ENCODE results near the gene TMEM219. TPM values are rescaled to one million over a fixed set of nuclear protein-coding genes. Genes with fewer than 3 reads are reported as not detected.
"Not testable (repeated sequence)": the region's sequence is repeated elsewhere in the genome, so short reads cannot be mapped to it uniquely, and the experiment has no call there.

Gene TMEM219
- total RNA-seq, 1 experiment from 2014 or later = 69.6 TPM

GRCh38 chr16:30016555-30017276 is 54.8 kb downstream of the TMEM219 start:
- peaks cover 12% of the 10 kb centered on the region for H3K27me3 Mint-ChIP-seq (ENCODE audit: low read depth)
- peaks cover 4% of the 10 kb centered on the region; the same call in 1 of the 2 replicates for H3K36me3 Mint-ChIP-seq
- H3K27ac Mint-ChIP-seq = peak overlapping the region; percentile 60; the same call in 1 of the 2 replicates
- H3K4me3 Mint-ChIP-seq = no peak overlapping the region
- DNase-seq (ENCODE audit: low spot score) (no peak), ATAC-seq (no peak)
- TF ChIP-seq GABPB1 (CRISPR knock-in tag; IDR thresholded peaks at IDR 0.05) = 0 out of 2 replicates have a peak, but pooled peaks have one; percentile 43
- no peak for TF ChIP-seq PRRX2 (CRISPR knock-in tag; IDR thresholded peaks at IDR 0.05)
- POLR2A ChIA-PET = interaction anchor here (1.0 to 1.2 kb wide), 2 partner anchors 8 to 15 kb away, joined by 5 read pairs; no protein-coding TSS in a partner anchor
- CTCF ChIA-PET = interaction anchor here (4.3 kb wide), 1 partner anchor 15 kb away, joined by 13 read pairs; no protein-coding TSS in a partner anchor
- H3K4me1 Mint-ChIP-seq = peaks cover 9% of the 10 kb centered on the region
- H3K9me3 Mint-ChIP-seq = peaks cover 4% of the 10 kb centered on the region; the same call in 1 of the 2 replicates

GRCh38 chr16:30017277-30017656 is 55.4 kb downstream of the TMEM219 start:
- peaks cover 4% of the 10 kb centered on the region for H3K4me1 Mint-ChIP-seq
- H3K27ac Mint-ChIP-seq = no peak overlapping the region
- ATAC-seq = no peak
- H3K27me3 Mint-ChIP-seq (ENCODE audit: low read depth) = peaks cover 7% of the 10 kb centered on the region
- POLR2A ChIA-PET = interaction anchor here (1.0 to 1.2 kb wide), 2 partner anchors 9 to 15 kb away, joined by 5 read pairs; no protein-coding TSS in a partner anchor
- no peak for DNase-seq (ENCODE audit: low spot score)
- peaks cover 4% of the 10 kb centered on the region; the same call in 1 of the 2 replicates for H3K36me3 Mint-ChIP-seq
- TF ChIP-seq OVOL2 (CRISPR knock-in tag; IDR thresholded peaks at IDR 0.05; ENCODE audit: borderline replicate concordance) (no peak), JUN (CRISPR knock-in tag; IDR thresholded peaks at IDR 0.05) (no peak), ERG (CRISPR knock-in tag; IDR thresholded peaks at IDR 0.05) (no peak), CTCF (IDR thresholded peaks at IDR 0.05) (no peak), FOXK1 (CRISPR knock-in tag; IDR thresholded peaks at IDR 0.05) (no peak), SMAD3 (CRISPR knock-in tag; IDR thresholded peaks at IDR 0.05; ENCODE audit: borderline replicate concordance) (no peak), CDX4 (CRISPR knock-in tag; IDR thresholded peaks at IDR 0.05; ENCODE audit: borderline replicate concordance) (no peak), ELF4 (CRISPR knock-in tag; IDR thresholded peaks at IDR 0.05; ENCODE audit: low read depth) (no peak), ZNF138 (CRISPR knock-in tag; conservative IDR thresholded peaks at IDR 0.05) (no peak), JAZF1 (CRISPR knock-in tag; IDR thresholded peaks at IDR 0.05) (no peak), ZNF671 (CRISPR knock-in tag; IDR thresholded peaks at IDR 0.05) (no peak), PREB (CRISPR knock-in tag; IDR thresholded peaks at IDR 0.05; ENCODE audit: borderline replicate concordance) (no peak), NR2C2 (CRISPR knock-in tag; IDR thresholded peaks at IDR 0.05) (no peak)
- peaks cover 4% of the 10 kb centered on the region; the same call in 1 of the 2 replicates for H3K9me3 Mint-ChIP-seq
- no peak overlapping the region for H3K4me3 Mint-ChIP-seq
- CTCF ChIA-PET = interaction anchor here (1.2 to 4.3 kb wide), 2 partner anchors 11 to 15 kb away, joined by 3 to 13 read pairs; no protein-coding TSS in a partner anchor

- H3K9me3 Mint-ChIP-seq = not testable (repeated sequence)
- CTCF ChIA-PET = interaction anchor here (0.6 to 4.3 kb wide), 4 partner anchors 10 to 78 kb away, joined by 3 to 13 read pairs (median 3); partner anchors contain the start of gene YPEL3
Measured at GRCh38 chr16:30017937-30018336, 56.1 kb downstream of the TMEM219 start.

More at GRCh38 chr16:30017937-30018336, 56.1 kb downstream of the TMEM219 start:
- H3K27ac Mint-ChIP-seq; ATAC-seq; H3K4me3 Mint-ChIP-seq; DNase-seq (ENCODE audit: low spot score); H3K4me1 Mint-ChIP-seq; H3K27me3 Mint-ChIP-seq (ENCODE audit: low read depth); H3K36me3 Mint-ChIP-seq: not testable (repeated sequence)
- POLR2A ChIA-PET = interaction anchor here (0.6 to 1.2 kb wide), 2 partner anchors 9 to 1063 kb away, joined by 3 to 5 read pairs; no protein-coding TSS in a partner anchor
